ENCODE results near the gene HNRNPUL1. TPM values are rescaled to one million over a fixed set of nuclear protein-coding genes. Genes with fewer than 3 reads are reported as not detected.
A peak's percentile ranks its signal among the peaks of the same experiment; 100 is the strongest.

Gene HNRNPUL1
- total and polyA plus RNA-seq, 2 of the 8 experiments (the other 6 are each of a cell fraction or from before 2014, with no cell fraction given) = 99.5 to 264 TPM

DNA sequence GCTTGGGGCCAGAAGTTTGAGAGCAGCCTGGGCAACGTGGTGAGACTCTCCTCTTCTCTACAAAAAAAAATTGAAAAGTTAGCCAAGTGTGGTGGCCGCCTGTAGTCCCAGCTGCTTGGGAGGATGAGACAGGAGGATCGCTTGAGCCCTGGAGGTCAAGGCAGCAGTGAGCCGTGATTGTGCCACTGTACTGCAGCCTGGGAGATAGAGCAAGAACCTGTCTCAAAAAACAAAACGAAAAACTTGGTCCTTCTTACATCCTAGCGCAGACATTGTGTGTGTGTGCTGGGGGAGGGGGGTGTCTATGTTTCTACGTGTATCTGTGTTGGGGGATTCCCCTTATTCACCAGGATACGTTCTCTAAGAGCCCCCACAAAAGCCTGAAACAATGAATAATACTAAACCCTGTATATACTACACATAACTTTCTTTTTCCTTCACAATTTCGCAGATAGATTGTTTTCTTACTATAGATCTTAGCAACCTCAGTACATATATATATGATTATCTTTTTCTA is 37.2 kb upstream of the HNRNPUL1 start:
- Histone ChIP-seq H2BK120ac (replicated peaks; ENCODE audit: low read depth, low read length) (no peak overlapping the region), H4K5ac (ENCODE audit: insufficient read length, low read depth, low read length) (no peak overlapping the region), H3K79me1 (ENCODE audit: low read depth, low read length) (peaks cover 10% of the 10 kb centered on the region), H3K27me3 (replicated peaks in 1 of 4; ENCODE audit: control insufficient read depth in 3 of 4, extremely low read depth in 1 of 4, insufficient read depth in 3 of 4, low read length in 3 of 4) (no peaks in the 10 kb centered on the region), H3K4me3 (ENCODE audit: extremely low read depth in 1 of 4, insufficient read depth in 2 of 4, low read depth in 3 of 4, low read length in 4 of 4) (peak overlapping the region in 2 of 4 experiments; percentile 37 to 56; a peak in 4 of 8 replicates), H2BK15ac (ENCODE audit: low read length) (peak overlapping the region; percentile 99; the same call in 1 of the 2 replicates), H3K9ac (replicated peaks in 1 of 4; ENCODE audit: extremely low read depth in 1 of 4, low read depth in 3 of 4, low read length in 3 of 4) (peak overlapping the region in 1 of 4 experiments; percentile 53; a peak in 2 of 7 replicates), H3K4me2 (ENCODE audit: insufficient read depth in 1 of 2, low read depth in 2 of 2, low read length in 2 of 2) (peak overlapping the region; percentile 71 to 93), H2AFZ (ENCODE audit: low read length) (no peak overlapping the region), H3K9me3 (ENCODE audit: insufficient read depth in 2 of 2, low read depth in 1 of 2, low read length in 1 of 2) (no peaks in the 10 kb centered on the region), H3K23me2 (ENCODE audit: low read depth, low read length) (peaks cover 16% of the 10 kb centered on the region), H4K20me1 (replicated peaks in 1 of 2; ENCODE audit: control insufficient read depth in 1 of 2, insufficient read depth in 2 of 2, low read length in 2 of 2) (peaks cover 0 to 11% of the 10 kb centered on the region in 2 experiments), H2BK12ac (ENCODE audit: low read depth, low read length) (peak overlapping the region; percentile 100; the same call in 1 of the 2 replicates), H3K4me1 (replicated peaks in 1 of 4; ENCODE audit: control insufficient read depth in 3 of 4, insufficient read depth in 4 of 4, low read length in 3 of 4) (peaks cover 8 to 26% (median 17%) of the 10 kb centered on the region in 4 experiments), H3K36me3 (ENCODE audit: control insufficient read depth in 2 of 4, insufficient read depth in 4 of 4, low read length in 3 of 4) (peaks cover 0 to 21% (median under 1%) of the 10 kb centered on the region in 4 experiments; a peak in 4 of 8 replicates), H4K8ac (ENCODE audit: extremely low read depth, insufficient read depth, low read length) (peak overlapping the region; percentile 84), H2BK20ac (ENCODE audit: low read length) (no peak overlapping the region), H3K4ac (replicated peaks; ENCODE audit: insufficient read length, low read depth, low read length) (peak overlapping the region; percentile 100), H3K14ac (ENCODE audit: insufficient read length) (no peak overlapping the region), H4K91ac (replicated peaks; ENCODE audit: insufficient read length, low read length) (peak overlapping the region; percentile 98), H2BK5ac (ENCODE audit: low read depth, low read length) (peak overlapping the region; percentile 85), H3K27ac (ENCODE audit: low read depth, low read length) (no peak overlapping the region), H3K56ac (replicated peaks; ENCODE audit: insufficient read length, low read depth, low read length) (no peak overlapping the region), H3K79me2 (ENCODE audit: control insufficient read depth in 1 of 2, insufficient read depth in 2 of 2, low read length in 2 of 2) (peaks cover 0 to 3% of the 10 kb centered on the region in 2 experiments; a peak in 1 of 4 replicates), H3K23ac (ENCODE audit: insufficient read length) (no peak overlapping the region), H3K18ac (ENCODE audit: extremely low read depth, low read length) (peak overlapping the region; percentile 88), H2AK5ac (ENCODE audit: low read depth, low read length) (peak overlapping the region; percentile 96; the same call in 1 of the 2 replicates)
- ChIA-PET POLR2A (ENCODE audit: partially characterized antibody) (interaction anchor here (0.8 to 4.7 kb wide), 16 partner anchors 9 to 416 kb away, joined by 3 to 66 read pairs (median 4); partner anchors contain the start of gene HNRNPUL1), CTCF (ENCODE audit: partially characterized antibody) (interaction anchor here (0.8 to 1.9 kb wide), 8 partner anchors 15 to 100 kb away, joined by 3 to 10 read pairs (median 4); partner anchors contain the start of gene HNRNPUL1)
- no peak for FAIRE-seq
- 76% methylated on average over 9 of the region's 9 CpGs; no CpG with 5 or more reads in 1 of the 2 experiments for WGBS, 2 experiments (ENCODE audit: extremely low coverage in 1 of 2, insufficient coverage in 1 of 2, insufficient read length in 1 of 2, insufficient replicate concordance in 2 of 2, low coverage in 1 of 2, low lambda C conversion rate in 2 of 2, missing lambda C conversion rate in 1 of 2)
- DNase-seq (ENCODE audit: low read depth in 1 of 2, low spot score in 2 of 2) = no peak
- no peak for TF ChIP-seq TCF12 (IDR thresholded peaks at IDR 0.05; ENCODE audit: low read depth, low read length)
